HepG2 (cell line): ENCODE data around the gene GNG3. TPM values are rescaled to one million over a fixed set of nuclear protein-coding genes. Genes with fewer than 3 reads are reported as not detected.

Experiments used
- AGO2 ChIP-seq: fragments of 200-400 bp; formaldehyde crosslinking; optimal IDR thresholded peaks from 2 replicates; pipeline ENCODE3; 2017; ENCODE audit warnings: mild to moderate bottlenecking, low read depth, low read length, moderate library complexity
- ARNT ChIP-seq: fragments of 450-650 bp; IDR thresholded peaks from 2 replicates; pipeline ENCODE4 v1.6.1; 2017
- BORCS8-MEF2B ChIP-seq: sonication (generic); formaldehyde crosslinking; IDR thresholded peaks from 2 replicates; pipeline ENCODE4 v1.8.0; 2022; ENCODE audit warnings: mild to moderate bottlenecking, missing genetic modification reagents
- CBFB ChIP-seq: sonication (generic); formaldehyde crosslinking; IDR thresholded peaks from 2 replicates; pipeline ENCODE4 v1.4.0; 2020; ENCODE audit warnings: missing genetic modification reagents
- KAT7 ChIP-seq: IDR thresholded peaks from 2 replicates; pipeline ENCODE4 v1.6.1; 2018; ENCODE audit warnings: borderline replicate concordance, missing compliant biosample characterization
- NCOA5 ChIP-seq: sonication (generic); formaldehyde crosslinking; IDR thresholded peaks from 2 replicates; pipeline ENCODE4 v1.4.0; 2020; ENCODE audit warnings: missing genetic modification reagents
- PCBP1 ChIP-seq: fragments of 200-400 bp; formaldehyde crosslinking; IDR thresholded peaks from 2 replicates; pipeline ENCODE4 v1.6.1; 2017; ENCODE audit warnings: mild to moderate bottlenecking, low read depth, low read length, borderline replicate concordance
- PHF8 ChIP-seq: sonication (generic); formaldehyde crosslinking; IDR thresholded peaks from 2 replicates; pipeline ENCODE4 v1.5.0; 2020; ENCODE audit warnings: missing genetic modification reagents
- PLSCR1 ChIP-seq: sonication (generic); formaldehyde crosslinking; IDR thresholded peaks from 2 replicates; pipeline ENCODE4 v1.5.0; 2020; ENCODE audit warnings: missing genetic modification reagents, mild to moderate bottlenecking, borderline replicate concordance
- PRDM4 ChIP-seq: sonication (generic); formaldehyde crosslinking; IDR thresholded peaks from 2 replicates; pipeline ENCODE4 v1.9.0; 2021; ENCODE audit warnings: missing genetic modification reagents, borderline replicate concordance
- RARA ChIP-seq: IDR thresholded peaks from 2 replicates; pipeline ENCODE4 v1.6.1; 2016; ENCODE audit warnings: missing genetic modification reagents, missing compliant biosample characterization
- SNAPC5 ChIP-seq: sonication (generic); formaldehyde crosslinking; IDR thresholded peaks from 2 replicates; pipeline ENCODE4 v1.8.1; 2023; ENCODE audit warnings: mild to moderate bottlenecking, missing genetic modification reagents, borderline replicate concordance
- TCF7 ChIP-seq: sonication (generic); IDR thresholded peaks from 2 replicates; pipeline ENCODE4 v1.6.1; 2016; ENCODE audit warnings: antibody characterized with exemption, low read depth
- ZEB1 ChIP-seq: IDR thresholded peaks from 2 replicates; pipeline ENCODE4 v1.6.1; 2012; ENCODE audit warnings: mild to moderate bottlenecking, low read depth, inconsistent platforms; ENCODE audit not compliant: insufficient replicate concordance
- ZNF318 ChIP-seq: sonication (generic); formaldehyde crosslinking; IDR thresholded peaks from 2 replicates; pipeline ENCODE4 v1.4.0; 2020; ENCODE audit warnings: mild to moderate bottlenecking, missing genetic modification reagents
- polyA plus RNA-seq, 8 experiments: library from polyadenylated mRNA; depleted of rRNA in 3 of 8; stranded (reverse) in 7 of 8; unstranded in 1 of 8; fragments of >200 nt; fragmentation: Illumina TruSeq in 4 of 8; extraction: Trizol in 4 of 8; gene quantifications; 2 replicates each; pipeline versions ENCODE4 v1.2.1 to v1.2.3, GENCODE V29; 2011 to 2016; ENCODE audit warnings: low read depth in 4 of 8, missing spikeins in 1 of 8, mixed read lengths in 1 of 8; ENCODE audit not compliant: insufficient read depth in 1 of 8
- total RNA-seq, 5 experiments: library from RNA; depleted of rRNA; stranded (reverse); fragments of >200 nt; fragmentation: Illumina TruSeq; extraction: Trizol; gene quantifications; 2 replicates each; pipeline ENCODE4 v1.2.3, GENCODE V29; 2016; ENCODE audit warnings: low read depth in 1 of 5

Gene GNG3
- total and polyA plus RNA-seq, 2 of the 13 experiments (the other 11 are each of a cell fraction or from before 2014, with no cell fraction given): not detected

GRCh38 chr11:62727165-62727871, 19.8 kb downstream of the GNG3 start, which contains the start of gene HNRNPUL2 (continued):
- TF ChIP-seq PLSCR1: no peak; the same call in 1 of the 2 replicates
- 0 out of 2 replicates have a peak, but pooled peaks have one; percentile 68 for TF ChIP-seq PCBP1
- TF ChIP-seq SNAPC5: peak; percentile 97
- peak; percentile 91; the same call in 1 of the 2 replicates for TF ChIP-seq BORCS8-MEF2B (CRISPR knock-in tag)
- TF ChIP-seq KAT7: peak; percentile 89; the same call in 1 of the 2 replicates
- TF ChIP-seq PHF8: peak; percentile 83
- TF ChIP-seq ZNF318 (CRISPR knock-in tag): no peak
- TF ChIP-seq RARA: no peak; the same call in 1 of the 2 replicates
- TF ChIP-seq TCF7: no peak
- peak; percentile 89 for TF ChIP-seq CBFB (CRISPR knock-in tag)
- no peak for TF ChIP-seq NCOA5 (CRISPR knock-in tag)
- no peak for TF ChIP-seq ARNT
- TF ChIP-seq ZEB1: no peak
- TF ChIP-seq PRDM4 (CRISPR knock-in tag): no peak
- peak; percentile 81 for TF ChIP-seq AGO2
